NK-92 treated with Interleukin-12 subunit alpha and Interleukin-12 subunit beta, amount 100 ng/mL, for 24 hours (cell line): Measurements from ENCODE around the gene DDX5.
"Not testable (repeated sequence)": the region's sequence is repeated elsewhere in the genome, so short reads cannot be mapped to it uniquely, and the experiment has no call there.

Source experiments
- DNase-seq: peaks from one replicate; lab custom pipeline; 2025; lab: John Stamatoyannopoulos, UW

The DDX5 gene

DNA sequence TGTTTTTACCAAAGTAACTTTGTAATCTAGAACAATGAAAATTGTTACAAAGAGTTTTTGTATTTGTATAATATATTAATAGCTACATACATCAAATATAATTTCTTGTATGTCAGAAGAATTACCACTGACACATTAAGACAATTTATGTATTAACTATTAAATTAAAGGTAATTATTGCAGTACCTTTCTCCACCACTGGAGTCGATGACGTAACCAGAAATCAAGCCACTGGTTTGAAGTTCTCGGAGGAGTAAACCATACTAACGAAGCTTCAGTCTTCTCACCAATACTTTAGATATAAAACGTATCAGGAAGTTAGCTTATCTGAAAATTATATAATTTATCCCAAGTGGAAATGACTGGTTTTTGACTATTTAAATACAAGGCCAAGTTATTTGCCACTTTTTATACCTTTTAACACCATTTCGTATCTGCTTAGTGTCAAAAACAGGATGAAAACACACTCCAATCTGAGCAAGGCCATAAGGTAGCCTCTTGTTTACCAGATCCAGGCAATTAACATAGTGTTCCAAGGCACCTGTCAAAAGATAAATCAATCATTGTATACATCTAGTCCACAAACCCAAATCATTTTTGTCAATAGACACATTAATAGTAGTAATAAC is 13.5 kb downstream of the DDX5 start:
- DNase-seq, result no peak

DNA sequence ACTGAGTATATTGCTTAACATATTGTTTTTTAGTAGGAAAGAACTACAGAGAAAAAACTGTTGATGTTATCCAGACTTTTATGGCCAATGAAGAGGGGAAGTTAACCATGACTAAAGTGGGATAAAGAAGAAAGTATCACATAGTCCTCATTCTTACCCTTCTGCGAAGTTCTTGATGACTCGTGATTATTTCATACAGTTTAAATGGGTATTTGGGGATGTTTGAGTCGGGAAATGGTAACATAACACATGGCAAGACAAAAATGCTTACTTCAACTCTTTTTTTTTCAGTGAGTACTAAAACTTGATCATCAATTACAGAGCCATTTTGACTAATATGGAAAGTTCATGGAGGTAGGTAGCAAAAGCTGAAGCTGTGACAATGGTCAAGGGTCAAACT is 14.1 kb downstream of the DDX5 start:
- no peak for DNase-seq

DNA sequence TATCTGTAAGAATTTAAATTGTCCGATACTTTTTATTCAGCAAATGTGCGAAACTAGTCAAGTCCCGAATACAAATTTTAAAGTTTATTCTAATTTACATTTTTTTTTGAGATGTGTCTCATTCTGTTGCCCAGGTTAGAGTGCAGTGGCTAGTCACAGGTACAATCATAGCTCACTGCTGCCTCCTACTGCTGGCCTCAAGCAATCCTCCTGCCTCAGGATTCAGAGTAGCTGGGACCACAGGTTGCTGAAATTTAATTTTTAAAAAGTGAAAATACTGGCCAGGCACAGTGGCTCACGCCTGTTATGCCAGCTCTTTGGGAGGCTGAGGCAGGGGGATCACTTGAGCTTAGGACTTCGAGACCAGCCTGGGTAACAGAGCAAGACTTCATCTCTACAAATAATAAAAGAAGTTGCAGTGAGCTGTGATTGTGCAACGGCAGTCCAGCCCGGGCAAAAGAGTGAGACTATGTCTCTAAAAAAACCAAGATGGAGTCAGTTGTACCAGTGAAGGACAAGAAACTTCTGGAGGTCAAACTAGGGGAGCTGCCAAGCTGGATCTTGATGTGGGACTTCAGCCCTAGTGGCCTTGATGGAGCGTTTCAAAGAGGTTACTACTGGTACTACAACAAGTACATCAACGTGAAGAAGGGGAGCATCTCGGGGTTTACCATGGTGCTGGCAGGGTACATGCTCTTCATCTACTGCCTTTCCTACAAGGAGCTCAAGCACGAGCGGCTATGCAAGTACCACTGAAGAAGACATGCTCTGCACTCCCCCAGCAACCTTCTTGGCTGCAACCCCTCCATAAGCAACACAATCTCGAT is 14.8 kb downstream of the DDX5 start:
- peak; percentile 14 for DNase-seq

DNA sequence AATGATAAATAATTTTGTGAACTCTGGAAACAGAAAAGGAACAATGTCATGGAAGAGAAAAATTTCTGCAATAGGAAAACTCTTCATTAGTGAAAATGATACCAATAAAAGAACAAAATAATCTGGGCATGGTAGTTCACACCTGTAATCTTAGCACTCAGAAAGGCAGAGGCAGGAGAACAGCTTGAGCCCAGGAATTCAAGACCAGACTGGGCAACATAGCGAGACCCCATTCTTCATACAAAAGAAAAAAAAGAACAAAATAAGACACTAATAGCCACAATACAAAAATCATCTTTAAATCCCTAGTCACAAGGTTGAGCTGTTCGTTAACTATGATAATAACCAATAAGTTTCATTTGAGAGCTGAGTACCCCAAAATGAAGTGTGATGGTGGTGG is 17.8 kb downstream of the DDX5 start:
- no peak for DNase-seq

DNA sequence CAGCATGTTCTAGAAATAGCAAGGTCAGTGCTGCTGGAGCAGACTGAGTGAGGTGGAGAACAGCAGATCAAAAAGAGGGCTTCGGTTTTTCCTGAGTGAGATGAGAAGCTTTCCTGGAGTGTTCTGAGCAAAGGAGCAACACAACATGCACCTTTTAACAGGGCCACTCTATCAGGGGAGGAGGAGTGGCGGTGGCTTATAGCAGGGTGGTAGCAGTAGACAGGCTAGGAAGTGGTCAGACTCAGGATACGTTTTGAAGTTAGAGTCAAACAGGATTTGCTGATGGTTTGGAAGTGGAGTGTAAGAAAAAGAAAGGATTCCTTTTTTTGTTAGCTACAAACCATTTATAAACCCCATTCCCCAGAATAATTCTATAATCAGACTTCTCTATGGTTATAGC is 21.7 kb downstream of the DDX5 start:
- no peak for DNase-seq

- no peak for DNase-seq
Measured at GRCh38 chr17:64480951-64481350, 25.1 kb downstream of the DDX5 start.

DNA sequence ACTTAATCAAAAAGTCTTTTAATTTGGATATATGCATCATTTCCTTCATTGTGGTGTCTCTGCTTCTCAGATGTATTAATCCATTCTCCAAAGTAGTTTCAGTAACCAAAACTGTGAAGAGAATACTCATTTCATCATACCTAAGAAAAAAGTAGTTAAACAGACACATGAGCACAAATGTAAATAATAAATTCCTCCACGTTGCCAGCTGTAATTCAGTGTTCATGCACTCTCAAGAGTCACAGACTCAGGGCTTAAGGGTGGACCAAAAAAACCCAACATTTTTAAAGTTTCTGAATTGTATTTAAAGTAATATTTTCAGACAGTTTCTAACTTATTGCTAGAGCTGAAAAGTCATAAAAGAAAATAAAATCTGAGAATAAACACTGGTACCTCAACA is 28.2 kb downstream of the DDX5 start:
- no peak for DNase-seq

GRCh38 chr17:64472564-64472963 is 33.5 kb downstream of the DDX5 start:
- DNase-seq, result no peak

GRCh38 chr17:64471440-64471839 is 34.6 kb downstream of the DDX5 start:
- DNase-seq, result no peak

DNA sequence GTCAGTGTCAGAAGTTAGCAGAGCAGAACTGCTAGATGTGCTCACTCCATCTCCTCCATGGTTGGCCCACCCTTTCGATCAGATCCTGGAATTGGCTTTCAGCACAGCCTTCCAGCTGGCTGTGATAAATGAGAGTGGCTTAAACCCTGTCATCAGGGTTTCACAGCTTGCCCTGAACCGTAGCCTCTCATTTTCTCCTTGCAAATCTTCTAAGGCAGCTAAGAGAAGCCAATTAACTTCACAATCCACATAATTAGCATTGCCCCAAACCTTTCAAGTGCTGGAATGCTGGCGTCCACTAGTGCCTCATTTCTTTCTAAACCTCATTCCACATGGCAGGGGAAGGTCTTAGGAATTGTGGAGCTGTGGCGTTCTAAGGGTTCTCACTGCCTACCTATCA is 35.5 kb downstream of the DDX5 start:
- DNase-seq, result no peak

DNA sequence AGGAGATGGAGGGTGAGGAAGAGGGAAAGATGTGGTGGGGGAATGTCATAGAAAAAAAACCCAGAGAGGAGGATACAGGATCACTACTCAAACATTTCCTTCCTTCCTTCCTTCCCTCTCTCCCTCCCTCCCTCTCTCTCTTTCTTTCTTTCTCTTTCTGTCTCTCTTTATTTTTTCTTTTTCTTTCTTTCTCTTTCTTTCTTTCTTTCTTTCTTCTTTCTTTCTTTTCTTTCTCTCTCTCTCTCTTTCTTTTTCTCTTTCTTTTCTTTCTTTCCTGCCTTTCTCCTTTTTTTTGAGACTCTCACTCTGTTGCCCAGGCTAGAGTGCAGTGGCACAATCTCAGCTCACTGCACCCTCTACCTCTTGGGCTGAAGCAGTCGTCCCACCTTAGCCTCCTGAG is 39.3 kb downstream of the DDX5 start:
- not testable (repeated sequence) for DNase-seq

GRCh38 chr17:64466019-64466735 is 39.9 kb downstream of the DDX5 start:
- DNase-seq, result no peak

GRCh38 chr17:64461788-64462187 is 44.3 kb downstream of the DDX5 start:
- DNase-seq, result no peak

DNA sequence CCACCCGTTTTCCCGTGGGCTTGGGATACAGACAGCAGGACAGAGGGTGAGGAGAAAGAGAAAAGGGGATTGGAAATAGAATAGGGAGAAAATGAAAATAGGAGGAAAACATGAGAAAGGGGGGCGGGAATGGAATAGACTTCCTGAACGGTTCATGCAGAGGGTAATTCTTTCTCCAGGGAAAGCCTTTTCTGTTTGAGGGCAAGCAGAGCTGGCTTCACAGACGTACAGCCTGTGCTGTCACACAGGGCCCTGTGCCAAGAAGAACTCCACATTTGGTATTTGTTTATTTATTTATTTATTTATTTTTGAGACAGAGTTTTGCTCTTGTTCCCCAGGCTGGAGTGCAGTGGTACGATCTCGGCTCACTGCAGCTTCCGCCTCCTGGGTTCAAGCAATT is 45.1 kb downstream of the DDX5 start:
- no peak for DNase-seq

- not testable (repeated sequence) for DNase-seq
Measured at GRCh38 chr17:64459818-64460217, 46.3 kb downstream of the DDX5 start.

DNA sequence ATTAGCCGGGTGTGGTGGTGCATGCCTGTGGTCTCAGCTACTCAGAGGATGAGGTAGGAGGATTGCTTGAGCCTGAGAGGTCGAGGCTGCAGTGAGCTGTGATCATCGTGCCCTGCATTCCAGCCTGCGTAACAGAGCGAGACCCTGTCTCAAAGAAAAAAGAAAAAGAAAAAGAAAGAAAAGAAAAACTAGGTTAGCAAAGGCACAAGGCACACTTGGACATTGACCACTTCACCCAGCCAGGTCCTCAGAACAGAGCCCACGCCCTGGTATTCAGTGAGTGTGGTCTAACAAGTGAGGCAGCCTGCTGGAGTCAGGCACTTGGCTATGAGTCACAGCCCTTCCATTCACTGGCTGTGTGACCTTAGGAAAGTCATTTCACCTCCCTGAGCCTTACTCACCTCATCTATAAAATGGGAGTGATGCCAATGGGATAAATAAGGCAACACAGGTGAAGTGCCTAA is 46.8 kb downstream of the DDX5 start:
- DNase-seq, result no peak

GRCh38 chr17:64458756-64459155 is 47.3 kb downstream of the DDX5 start:
- DNase-seq, result no peak

DNA sequence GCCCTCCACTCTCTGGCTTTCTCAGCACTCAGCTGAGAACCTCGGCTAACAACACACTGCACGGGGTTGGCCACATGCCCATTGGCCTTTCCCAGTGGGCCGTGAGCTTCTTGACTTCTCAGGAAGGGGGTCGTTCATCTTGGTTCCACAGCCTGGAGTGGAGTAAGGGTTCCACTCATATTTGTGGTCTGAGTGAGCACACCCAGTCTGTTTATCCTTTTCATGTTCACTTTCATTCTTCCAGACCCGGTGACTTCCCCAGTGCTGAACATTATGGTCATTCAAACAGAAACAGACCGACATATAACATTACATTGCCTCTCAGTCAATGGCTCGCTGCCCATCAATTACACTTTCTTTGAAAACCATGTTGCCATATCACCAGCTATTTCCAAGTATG is 48.9 kb downstream of the DDX5 start:
- no peak for DNase-seq

GRCh38 chr17:64455993-64456885 is 49.9 kb downstream of the DDX5 start:
- DNase-seq, result no peak

- DNase-seq, result no peak
Measured at GRCh38 chr17:64449545-64449944, 56.5 kb downstream of the DDX5 start.

DNA sequence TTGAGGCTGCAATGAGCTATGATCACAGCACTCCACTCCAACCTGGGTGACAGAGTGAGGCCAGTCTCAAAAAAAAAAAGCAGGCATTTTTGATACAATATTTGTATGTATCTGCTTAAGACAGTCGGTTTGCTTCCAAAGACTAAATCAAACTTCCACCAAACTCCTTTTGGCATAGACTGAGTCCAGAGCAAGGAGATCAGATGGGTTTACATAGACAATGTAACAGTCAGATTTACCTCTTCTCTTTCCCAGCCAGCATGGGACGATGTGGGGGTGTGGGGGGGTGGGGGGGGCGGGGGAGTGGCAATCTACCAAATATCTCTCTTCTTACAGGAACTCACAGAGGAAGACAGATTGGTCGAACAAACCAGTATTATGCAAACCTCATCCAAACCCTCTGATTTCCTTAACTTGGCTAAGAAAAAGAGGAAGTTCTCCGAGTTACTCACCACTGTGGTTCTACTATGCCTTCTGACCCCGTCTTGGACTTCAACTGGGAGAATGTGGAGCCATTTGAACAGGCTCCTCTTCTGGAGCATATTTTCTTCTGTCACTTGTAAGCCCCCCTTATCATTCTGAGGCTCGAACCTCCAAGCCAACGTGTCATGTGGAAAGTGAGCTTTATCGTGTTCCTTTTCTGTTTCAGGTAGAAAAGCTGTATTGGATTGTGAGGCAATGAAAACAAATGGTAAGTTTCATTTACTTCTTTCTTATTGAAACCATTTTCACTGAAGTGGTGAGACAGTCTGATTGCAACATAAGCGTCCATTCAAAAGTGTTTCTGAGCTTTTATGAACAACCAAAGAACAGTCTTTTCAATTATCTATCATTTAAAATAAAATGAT is 57.2 kb downstream of the DDX5 start, which contains the start of gene MILR1:
Gene MILR1, plus strand, starts transcription at position 451 of the 848 bp plus-strand sequence. Its CDS starts 54 bp downstream, at position 505.
- no peak for DNase-seq
